HepG2 (cell line): ENCODE data around the gene LDLRAP1. TPM values are rescaled to one million over a fixed set of nuclear protein-coding genes. Genes with fewer than 3 reads are reported as not detected.

Experiments
- BCL6 ChIP-seq: IDR thresholded peaks from 2 replicates; pipeline ENCODE4 v1.6.1; 2016; ENCODE audit warnings: missing genetic modification reagents, missing compliant biosample characterization
- CEBPB ChIP-seq: IDR thresholded peaks from 2 replicates; pipeline ENCODE4 v1.6.1; 2011; ENCODE audit warnings: low read depth, low read length, improper control_type of control experiment, borderline replicate concordance
- CHD4 ChIP-seq: fragments of 200-600 bp; sonication (generic); IDR thresholded peaks from 2 replicates; pipeline ENCODE4 v1.7.0; 2017; ENCODE audit warnings: mild to moderate bottlenecking, low read length, borderline replicate concordance
- GABPA ChIP-seq, 2 experiments: IDR thresholded peaks; 2 replicates each; pipeline ENCODE4 v1.6.1; 2011 to 2016; ENCODE audit warnings: low read depth in 2 of 2, low read length in 1 of 2, missing biosample characterization in 1 of 2, missing genetic modification characterization in 1 of 2
- HMGA1 ChIP-seq: sonication (generic); formaldehyde crosslinking; conservative IDR thresholded peaks from 2 replicates; pipeline ENCODE4 v1.4.0; 2020; ENCODE audit warnings: missing genetic modification reagents
- PAF1 ChIP-seq: IDR thresholded peaks from 2 replicates; pipeline ENCODE4 v1.6.1; 2016; ENCODE audit warnings: missing genetic modification reagents, missing compliant biosample characterization
- SALL2 ChIP-seq: sonication (generic); formaldehyde crosslinking; IDR thresholded peaks from 2 replicates; pipeline ENCODE4 v1.8.1; 2023; ENCODE audit warnings: mild to moderate bottlenecking, missing genetic modification reagents, inconsistent platforms
- SRF ChIP-seq: IDR thresholded peaks from 2 replicates; pipeline ENCODE4 v1.6.1; 2011; ENCODE audit warnings: mild to moderate bottlenecking, low read depth, low read length, moderate library complexity
- ZBTB20 ChIP-seq: sonication (generic); formaldehyde crosslinking; IDR thresholded peaks from 2 replicates; pipeline ENCODE4 v1.8.1; 2023; ENCODE audit warnings: missing genetic modification reagents, low read depth, mild to moderate bottlenecking, borderline replicate concordance
- ZNF510 ChIP-seq: sonication (generic); formaldehyde crosslinking; IDR thresholded peaks from 2 replicates; pipeline ENCODE4 v1.4.0; 2020; ENCODE audit warnings: low read depth, mild to moderate bottlenecking, missing genetic modification reagents
- ZNF577 ChIP-seq: sonication (generic); formaldehyde crosslinking; IDR thresholded peaks from 2 replicates; pipeline ENCODE4 v1.4.0; 2020; ENCODE audit warnings: mild to moderate bottlenecking, low read depth, missing genetic modification reagents, borderline replicate concordance
- ZNF768 ChIP-seq: sonication (generic); formaldehyde crosslinking; IDR thresholded peaks from 2 replicates; pipeline ENCODE4 v1.4.0; 2020; ENCODE audit warnings: missing genetic modification reagents
- ZNF781 ChIP-seq: sonication (generic); formaldehyde crosslinking; IDR thresholded peaks from 2 replicates; pipeline ENCODE4 v1.5.1; 2020; ENCODE audit warnings: borderline replicate concordance, mild to moderate bottlenecking, missing genetic modification reagents; ENCODE audit errors: not compliant biosample characterization
- ZNF879 ChIP-seq: sonication (generic); formaldehyde crosslinking; IDR thresholded peaks from 2 replicates; pipeline ENCODE4 v1.8.1; 2023; ENCODE audit warnings: missing genetic modification reagents
- polyA plus RNA-seq, 8 experiments: library from polyadenylated mRNA; depleted of rRNA in 3 of 8; stranded (reverse) in 7 of 8; unstranded in 1 of 8; fragments of >200 nt; fragmentation: Illumina TruSeq in 4 of 8; extraction: Trizol in 4 of 8; gene quantifications; 2 replicates each; pipeline versions ENCODE4 v1.2.1 to v1.2.3, GENCODE V29; 2011 to 2016; ENCODE audit warnings: low read depth in 4 of 8, missing spikeins in 1 of 8, mixed read lengths in 1 of 8; ENCODE audit not compliant: insufficient read depth in 1 of 8
- total RNA-seq, 5 experiments: library from RNA; depleted of rRNA; stranded (reverse); fragments of >200 nt; fragmentation: Illumina TruSeq; extraction: Trizol; gene quantifications; 2 replicates each; pipeline ENCODE4 v1.2.3, GENCODE V29; 2016; ENCODE audit warnings: low read depth in 1 of 5
- TF ChIP-seq, protein P1 (sequence below), 2 experiments: sonication (generic) in 1 of 2; formaldehyde crosslinking in 1 of 2; IDR thresholded peaks; 2 replicates each; pipeline versions ENCODE4 v1.6.1 to v1.9.0; 2014 to 2022; ENCODE audit warnings: antibody characterized with exemption in 1 of 2, borderline replicate concordance in 1 of 2, inconsistent platforms in 1 of 2, low read depth in 1 of 2, missing genetic modification reagents in 1 of 2
- TF ChIP-seq, protein P2 (sequence below): sonication (generic); formaldehyde crosslinking; IDR thresholded peaks from 2 replicates; pipeline ENCODE4 v1.4.0; 2020; ENCODE audit warnings: low read depth, missing genetic modification reagents
- TF ChIP-seq, protein P3 (sequence below): sonication (generic); formaldehyde crosslinking; IDR thresholded peaks from 2 replicates; pipeline ENCODE4 v1.4.0; 2020; ENCODE audit warnings: missing genetic modification reagents

Gene LDLRAP1
- total and polyA plus RNA-seq, 2 of the 13 experiments (the other 11 are each of a cell fraction or from before 2014, with no cell fraction given): 7.2 to 12.1 TPM

DNA sequence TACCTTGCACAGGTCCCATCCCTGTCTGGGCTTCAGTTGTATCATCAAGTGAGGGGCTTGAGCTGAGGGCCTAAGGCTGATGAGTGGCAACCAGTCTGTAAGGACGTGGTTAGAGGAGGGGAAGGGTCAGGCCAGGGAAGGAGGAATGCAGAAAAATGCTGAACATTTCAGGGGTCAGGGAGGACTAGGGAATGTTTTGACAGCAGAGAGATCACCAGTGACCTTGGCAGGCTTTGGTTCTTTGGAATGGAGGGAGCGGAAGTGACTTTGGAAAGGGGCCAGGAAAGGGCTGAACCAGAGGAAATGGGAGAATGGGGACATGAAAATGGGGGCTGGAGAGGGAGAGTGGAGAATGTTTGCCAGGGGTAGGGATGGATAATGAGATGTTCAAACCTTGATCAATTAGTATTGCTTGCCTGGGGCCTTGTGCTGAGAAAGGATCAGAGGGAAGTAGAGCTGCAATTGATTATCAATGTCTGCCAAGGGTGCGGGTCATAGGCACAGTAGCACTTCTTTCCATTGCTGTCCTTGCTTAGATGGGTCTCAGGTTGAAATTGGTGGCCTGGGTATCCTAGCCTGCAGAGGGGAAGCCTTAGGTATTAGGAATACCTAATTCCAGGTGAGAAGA is 7.4 kb downstream of the LDLRAP1 start (continued):
- TF ChIP-seq, protein P1, sequence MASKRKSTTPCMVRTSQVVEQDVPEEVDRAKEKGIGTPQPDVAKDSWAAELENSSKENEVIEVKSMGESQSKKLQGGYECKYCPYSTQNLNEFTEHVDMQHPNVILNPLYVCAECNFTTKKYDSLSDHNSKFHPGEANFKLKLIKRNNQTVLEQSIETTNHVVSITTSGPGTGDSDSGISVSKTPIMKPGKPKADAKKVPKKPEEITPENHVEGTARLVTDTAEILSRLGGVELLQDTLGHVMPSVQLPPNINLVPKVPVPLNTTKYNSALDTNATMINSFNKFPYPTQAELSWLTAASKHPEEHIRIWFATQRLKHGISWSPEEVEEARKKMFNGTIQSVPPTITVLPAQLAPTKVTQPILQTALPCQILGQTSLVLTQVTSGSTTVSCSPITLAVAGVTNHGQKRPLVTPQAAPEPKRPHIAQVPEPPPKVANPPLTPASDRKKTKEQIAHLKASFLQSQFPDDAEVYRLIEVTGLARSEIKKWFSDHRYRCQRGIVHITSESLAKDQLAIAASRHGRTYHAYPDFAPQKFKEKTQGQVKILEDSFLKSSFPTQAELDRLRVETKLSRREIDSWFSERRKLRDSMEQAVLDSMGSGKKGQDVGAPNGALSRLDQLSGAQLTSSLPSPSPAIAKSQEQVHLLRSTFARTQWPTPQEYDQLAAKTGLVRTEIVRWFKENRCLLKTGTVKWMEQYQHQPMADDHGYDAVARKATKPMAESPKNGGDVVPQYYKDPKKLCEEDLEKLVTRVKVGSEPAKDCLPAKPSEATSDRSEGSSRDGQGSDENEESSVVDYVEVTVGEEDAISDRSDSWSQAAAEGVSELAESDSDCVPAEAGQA (IDR thresholded peaks at IDR 0.05; ENCODE audit: low read depth): no peak
- TF ChIP-seq, protein P1 (CRISPR knock-in tag; IDR thresholded peaks at IDR 0.05; ENCODE audit: borderline replicate concordance): no peak
- no peak for TF ChIP-seq BCL6 (CRISPR knock-in tag)
- no peak for TF ChIP-seq ZNF879
- no peak for TF ChIP-seq SALL2 (CRISPR knock-in tag)
- TF ChIP-seq ZBTB20 (CRISPR knock-in tag): no peak
- TF ChIP-seq, protein P2, sequence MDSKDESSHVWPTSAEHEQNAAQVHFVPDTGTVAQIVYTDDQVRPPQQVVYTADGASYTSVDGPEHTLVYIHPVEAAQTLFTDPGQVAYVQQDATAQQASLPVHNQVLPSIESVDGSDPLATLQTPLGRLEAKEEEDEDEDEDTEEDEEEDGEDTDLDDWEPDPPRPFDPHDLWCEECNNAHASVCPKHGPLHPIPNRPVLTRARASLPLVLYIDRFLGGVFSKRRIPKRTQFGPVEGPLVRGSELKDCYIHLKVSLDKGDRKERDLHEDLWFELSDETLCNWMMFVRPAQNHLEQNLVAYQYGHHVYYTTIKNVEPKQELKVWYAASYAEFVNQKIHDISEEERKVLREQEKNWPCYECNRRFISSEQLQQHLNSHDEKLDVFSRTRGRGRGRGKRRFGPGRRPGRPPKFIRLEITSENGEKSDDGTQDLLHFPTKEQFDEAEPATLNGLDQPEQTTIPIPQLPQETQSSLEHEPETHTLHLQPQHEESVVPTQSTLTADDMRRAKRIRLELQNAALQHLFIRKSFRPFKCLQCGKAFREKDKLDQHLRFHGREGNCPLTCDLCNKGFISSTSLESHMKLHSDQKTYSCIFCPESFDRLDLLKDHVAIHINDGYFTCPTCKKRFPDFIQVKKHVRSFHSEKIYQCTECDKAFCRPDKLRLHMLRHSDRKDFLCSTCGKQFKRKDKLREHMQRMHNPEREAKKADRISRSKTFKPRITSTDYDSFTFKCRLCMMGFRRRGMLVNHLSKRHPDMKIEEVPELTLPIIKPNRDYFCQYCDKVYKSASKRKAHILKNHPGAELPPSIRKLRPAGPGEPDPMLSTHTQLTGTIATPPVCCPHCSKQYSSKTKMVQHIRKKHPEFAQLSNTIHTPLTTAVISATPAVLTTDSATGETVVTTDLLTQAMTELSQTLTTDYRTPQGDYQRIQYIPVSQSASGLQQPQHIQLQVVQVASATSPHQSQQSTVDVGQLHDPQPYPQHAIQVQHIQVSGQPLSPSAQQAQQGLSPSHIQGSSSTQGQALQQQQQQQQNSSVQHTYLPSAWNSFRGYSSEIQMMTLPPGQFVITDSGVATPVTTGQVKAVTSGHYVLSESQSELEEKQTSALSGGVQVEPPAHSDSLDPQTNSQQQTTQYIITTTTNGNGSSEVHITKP (CRISPR knock-in tag): peak; percentile 44; the same call in 1 of the 2 replicates
- no peak for TF ChIP-seq HMGA1 (CRISPR knock-in tag)
- TF ChIP-seq, protein P3, sequence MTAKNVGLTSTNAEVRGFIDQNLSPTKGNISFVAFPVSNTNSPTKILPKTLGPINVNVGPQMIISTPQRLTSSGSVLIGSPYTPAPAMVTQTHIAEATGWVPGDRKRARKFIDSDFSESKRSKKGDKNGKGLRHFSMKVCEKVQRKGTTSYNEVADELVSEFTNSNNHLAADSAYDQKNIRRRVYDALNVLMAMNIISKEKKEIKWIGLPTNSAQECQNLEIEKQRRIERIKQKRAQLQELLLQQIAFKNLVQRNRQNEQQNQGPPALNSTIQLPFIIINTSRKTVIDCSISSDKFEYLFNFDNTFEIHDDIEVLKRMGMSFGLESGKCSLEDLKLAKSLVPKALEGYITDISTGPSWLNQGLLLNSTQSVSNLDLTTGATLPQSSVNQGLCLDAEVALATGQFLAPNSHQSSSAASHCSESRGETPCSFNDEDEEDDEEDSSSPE (CRISPR knock-in tag): no peak
- no peak for TF ChIP-seq ZNF781
- no peak for TF ChIP-seq CEBPB
- TF ChIP-seq ZNF510 (CRISPR knock-in tag): no peak
- no peak for TF ChIP-seq PAF1 (CRISPR knock-in tag)
- TF ChIP-seq GABPA (IDR thresholded peaks at IDR 0.05; ENCODE audit: low read depth, low read length): no peak
- TF ChIP-seq GABPA (CRISPR knock-in tag; IDR thresholded peaks at IDR 0.05; ENCODE audit: low read depth): peak; percentile 75
- TF ChIP-seq SRF: no peak
- TF ChIP-seq CHD4: no peak
- no peak for TF ChIP-seq ZNF577 (CRISPR knock-in tag)
- no peak for TF ChIP-seq ZNF768
